Transverse colon (tissue), 4 donors: ENCODE measurements around the gene HEPN1. TPM values are rescaled to one million over a fixed set of nuclear protein-coding genes. Genes with fewer than 3 reads are reported as not detected.

ENCODE experiments used
- DNase-seq: peaks from one replicate; pipeline ENCODE4 v3.0.0-alpha.2; 2019
- H3K27ac ChIP-seq, 4 donors: fragments of 200-600 bp; sonication (generic); 2 replicates each; pipeline ENCODE4 v1.5.1; 2016 to 2018; ENCODE audit warnings: inconsistent platforms in 4 of 4
- H3K27me3 ChIP-seq: fragments of 200-600 bp; sonication (generic); 2 replicates; pipeline ENCODE4 v1.5.1; 2017; ENCODE audit warnings: inconsistent platforms
- H3K36me3 ChIP-seq, 4 donors: fragments of 200-600 bp; sonication (generic); 2 replicates each; pipeline ENCODE4 v1.5.1; 2017 to 2019; ENCODE audit warnings: inconsistent platforms in 4 of 4
- H3K4me1 ChIP-seq, 4 donors: fragments of 200-600 bp; sonication (generic); 2 replicates each; pipeline ENCODE4 v1.5.1; 2017 to 2020; ENCODE audit warnings: inconsistent platforms in 4 of 4
- H3K4me3 ChIP-seq, 4 donors: fragments of 200-600 bp; sonication (generic); 1 replicate in 1 of 4; 2 replicates in 3 of 4; pipeline versions ENCODE4 v1.5.1 to v1.6.1; 2017 to 2019; ENCODE audit warnings: inconsistent platforms in 4 of 4
- H3K9me3 ChIP-seq, 2 donors: fragments of 200-600 bp; sonication (generic); 2 replicates each; pipeline ENCODE4 v1.5.1; 2017 to 2019; ENCODE audit warnings: inconsistent platforms in 2 of 2
- EP300 ChIP-seq: sonication (generic); formaldehyde crosslinking; IDR thresholded peaks from one replicate; pipeline ENCODE4 v1.6.1; 2017; ENCODE audit warnings: antibody characterized with exemption, low read depth
- POLR2A ChIP-seq: fragments of 450-650 bp; IDR thresholded peaks from one replicate; pipeline ENCODE4 v1.6.1; 2016; ENCODE audit warnings: antibody characterized with exemption, mild to moderate bottlenecking, moderate library complexity
- POLR2AphosphoS5 ChIP-seq, 3 donors: sonication (generic); formaldehyde crosslinking; IDR thresholded peaks; one replicate each; pipeline ENCODE4 v1.6.1; 2016; ENCODE audit warnings: antibody characterized with exemption in 3 of 3
- WGBS, 2 donors: methylation state at CpG; one replicate each; pipeline ENCODE4 v1.1.5; 2018; ENCODE audit warnings: low coverage in 1 of 2; 5-methylcytosine and 5-hydroxymethylcytosine counted together
- in situ Hi-C, 4 donors: fragments of 200-750 bp; cut with MboI; loops; one replicate each; pipeline versions ENCODE4 v1.15.0 to v1.15.1; 2017; ENCODE audit warnings: low sequenced_read_pairs in 3 of 4, low pct_ligation_motif_present in 1 of 4, low pct_unique_long_range_greater_than_20kb in 1 of 4
- intact Hi-C: fragments of 100-400 bp; cut with DNase I; formaldehyde crosslinking; loops from one replicate; pipeline ENCODE4 v1.15.1; 2023; ENCODE audit warnings: low total_unique reads
- total RNA-seq, 4 donors: library from RNA; depleted of rRNA; stranded (reverse); fragments of >200 nt; gene quantifications; one replicate each; pipeline ENCODE4 v1.1.0, GENCODE V29; 2016
- TF ChIP-seq, protein P1 (sequence below), 5 experiments: fragments of 200-600 bp in 3 of 5; fragments of 450-650 bp in 2 of 5; sonication (generic) in 3 of 5; IDR thresholded peaks; 1 replicate in 2 of 5; 2 replicates in 3 of 5; pipeline ENCODE4 v1.5.1; 2016 to 2017; ENCODE audit warnings: antibody characterized with exemption in 5 of 5, inconsistent platforms in 3 of 5, mild to moderate bottlenecking in 2 of 5, moderate library complexity in 1 of 5

The HEPN1 gene
- total RNA-seq, 4 donors from 2014 or later, result not detected

DNA sequence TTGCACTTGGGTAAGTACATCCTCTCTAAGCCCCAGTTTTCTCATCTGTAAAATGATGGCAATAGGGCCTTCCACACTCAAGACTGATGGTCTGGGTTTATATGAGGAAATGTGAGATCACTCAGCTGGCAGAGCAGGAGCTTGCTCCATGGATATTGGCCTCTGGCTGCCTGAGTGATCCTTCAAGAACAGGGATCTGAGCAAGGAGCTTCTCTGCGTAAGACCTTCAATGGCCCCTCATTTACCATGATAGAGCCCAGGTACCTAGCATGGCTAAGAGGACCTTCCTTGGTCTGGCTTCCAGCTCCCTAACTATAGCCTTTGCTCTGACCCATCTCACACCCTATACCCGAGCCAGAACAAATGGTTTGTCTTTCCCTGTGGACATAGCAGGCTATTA is 26.9 kb upstream of the HEPN1 start:
- in situ Hi-C loops, result no loop called here
- Histone ChIP-seq H3K9me3 (no peaks in the 10 kb centered on the region), H3K4me3 (no peak overlapping the region), H3K36me3 (no peaks in the 10 kb centered on the region), H3K27ac (no peak overlapping the region), H3K4me1 (no peaks in the 10 kb centered on the region), H3K27me3 (peaks cover 4% of the 10 kb centered on the region)
- no peak for DNase-seq
- 74% methylated on average over 2 of the region's 2 CpGs; no CpG with 5 or more reads in 1 of the 2 donors for WGBS, 2 donors
- intact Hi-C loops, result no loop called here
- TF ChIP-seq POLR2AphosphoS5 (IDR thresholded peaks at IDR 0.05) (no peak), POLR2A (no peak)

DNA sequence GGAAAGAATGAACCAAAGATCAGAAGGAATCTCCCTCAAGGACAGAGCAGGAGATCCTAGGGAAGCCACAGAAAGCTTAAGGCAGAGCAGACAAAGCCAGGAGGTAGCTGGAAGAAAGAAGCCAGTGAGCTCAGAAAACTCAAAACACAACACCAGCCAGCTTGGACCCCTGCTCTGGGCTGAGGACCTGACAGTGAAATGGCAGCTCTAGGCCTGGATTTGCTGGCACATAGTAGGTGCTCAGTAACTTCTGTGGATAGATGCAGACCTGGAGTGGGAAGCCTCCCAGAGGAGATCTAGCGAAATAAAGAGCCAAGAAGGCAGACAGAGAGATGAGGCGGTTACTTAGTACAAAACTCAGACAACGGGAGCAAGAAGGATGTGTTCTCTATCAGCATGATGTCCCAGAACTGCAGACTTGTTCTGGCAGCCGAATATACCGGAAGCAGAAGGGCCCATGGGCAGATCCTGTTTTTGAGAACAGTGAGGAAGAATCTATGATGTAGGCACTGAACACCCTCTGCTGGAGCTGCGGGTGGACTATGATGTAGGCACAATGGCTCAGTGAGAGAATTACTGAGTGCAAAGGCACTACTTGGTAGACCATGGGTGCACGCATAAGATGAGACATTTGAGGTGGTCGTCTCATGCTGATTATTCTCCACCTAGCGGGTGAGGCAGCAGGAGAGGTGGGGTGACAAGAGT is 26.1 kb upstream of the HEPN1 start:
- intact Hi-C loops (no loop called here), in situ Hi-C loops (no loop called here)
- 79 to 81% methylated on average over 7 to 9 of the region's 9 CpGs for WGBS, 2 donors
- Histone ChIP-seq H3K9me3 (no peaks in the 10 kb centered on the region), H3K36me3 (no peaks in the 10 kb centered on the region), H3K27ac (peak overlapping the region in 1 of 4 donors; percentile 12), H3K4me3 (no peak overlapping the region), H3K27me3 (no peaks in the 10 kb centered on the region), H3K4me1 (no peaks in the 10 kb centered on the region)
- TF ChIP-seq POLR2A (no peak), POLR2AphosphoS5 (IDR thresholded peaks at IDR 0.05) (no peak)
- TF ChIP-seq, protein P1, sequence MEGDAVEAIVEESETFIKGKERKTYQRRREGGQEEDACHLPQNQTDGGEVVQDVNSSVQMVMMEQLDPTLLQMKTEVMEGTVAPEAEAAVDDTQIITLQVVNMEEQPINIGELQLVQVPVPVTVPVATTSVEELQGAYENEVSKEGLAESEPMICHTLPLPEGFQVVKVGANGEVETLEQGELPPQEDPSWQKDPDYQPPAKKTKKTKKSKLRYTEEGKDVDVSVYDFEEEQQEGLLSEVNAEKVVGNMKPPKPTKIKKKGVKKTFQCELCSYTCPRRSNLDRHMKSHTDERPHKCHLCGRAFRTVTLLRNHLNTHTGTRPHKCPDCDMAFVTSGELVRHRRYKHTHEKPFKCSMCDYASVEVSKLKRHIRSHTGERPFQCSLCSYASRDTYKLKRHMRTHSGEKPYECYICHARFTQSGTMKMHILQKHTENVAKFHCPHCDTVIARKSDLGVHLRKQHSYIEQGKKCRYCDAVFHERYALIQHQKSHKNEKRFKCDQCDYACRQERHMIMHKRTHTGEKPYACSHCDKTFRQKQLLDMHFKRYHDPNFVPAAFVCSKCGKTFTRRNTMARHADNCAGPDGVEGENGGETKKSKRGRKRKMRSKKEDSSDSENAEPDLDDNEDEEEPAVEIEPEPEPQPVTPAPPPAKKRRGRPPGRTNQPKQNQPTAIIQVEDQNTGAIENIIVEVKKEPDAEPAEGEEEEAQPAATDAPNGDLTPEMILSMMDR (IDR thresholded peaks at IDR 0.05), result no peak
- no peak for DNase-seq

DNA sequence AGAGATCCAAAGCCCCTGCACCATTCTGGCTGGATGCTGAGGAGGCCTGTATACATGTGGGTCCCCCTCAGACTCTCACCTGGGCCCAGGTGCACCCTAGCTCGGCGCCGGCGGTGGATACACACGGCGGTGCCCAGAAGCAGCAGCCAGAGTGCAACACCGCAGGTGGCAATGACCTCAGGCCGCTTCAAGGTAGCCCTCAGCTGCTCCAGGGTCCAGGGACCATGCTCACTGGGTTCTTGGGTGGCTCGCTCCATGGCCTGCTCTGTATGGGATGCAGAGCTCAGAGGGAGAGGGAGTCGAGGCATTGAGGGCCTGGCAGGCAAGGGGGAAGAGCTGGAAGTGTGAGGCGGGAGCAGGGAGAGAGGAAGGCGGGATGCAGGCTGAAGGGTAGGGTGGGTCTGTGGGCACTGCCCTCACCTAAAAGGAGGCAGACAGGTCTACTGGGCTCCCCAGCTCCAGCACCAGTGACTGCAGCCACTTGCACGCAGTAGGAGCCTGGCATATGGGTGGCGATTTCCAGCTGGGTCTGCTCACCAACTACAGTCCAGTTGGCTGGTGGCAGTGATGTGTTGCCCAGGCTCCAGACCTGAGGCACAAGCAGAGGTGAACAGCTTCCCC is 25.2 kb upstream of the HEPN1 start:
- TF ChIP-seq, protein P1 (IDR thresholded peaks at IDR 0.05), result no peak
- TF ChIP-seq POLR2AphosphoS5 (IDR thresholded peaks at IDR 0.05), result no peak
- WGBS, 2 donors, result 60 to 91% methylated on average over 1 to 10 of the region's 14 CpGs
- H3K9me3 ChIP-seq, result no peaks in the 10 kb centered on the region
- H3K27ac ChIP-seq, result no peak overlapping the region
- no peak for DNase-seq
- H3K27me3 ChIP-seq, result no peaks in the 10 kb centered on the region
- in situ Hi-C loops, result no loop called here
- H3K36me3 ChIP-seq, result no peaks in the 10 kb centered on the region
- intact Hi-C loops, result no loop called here
- H3K4me1 ChIP-seq, result no peaks in the 10 kb centered on the region
- H3K4me3 ChIP-seq, result no peak overlapping the region

DNA sequence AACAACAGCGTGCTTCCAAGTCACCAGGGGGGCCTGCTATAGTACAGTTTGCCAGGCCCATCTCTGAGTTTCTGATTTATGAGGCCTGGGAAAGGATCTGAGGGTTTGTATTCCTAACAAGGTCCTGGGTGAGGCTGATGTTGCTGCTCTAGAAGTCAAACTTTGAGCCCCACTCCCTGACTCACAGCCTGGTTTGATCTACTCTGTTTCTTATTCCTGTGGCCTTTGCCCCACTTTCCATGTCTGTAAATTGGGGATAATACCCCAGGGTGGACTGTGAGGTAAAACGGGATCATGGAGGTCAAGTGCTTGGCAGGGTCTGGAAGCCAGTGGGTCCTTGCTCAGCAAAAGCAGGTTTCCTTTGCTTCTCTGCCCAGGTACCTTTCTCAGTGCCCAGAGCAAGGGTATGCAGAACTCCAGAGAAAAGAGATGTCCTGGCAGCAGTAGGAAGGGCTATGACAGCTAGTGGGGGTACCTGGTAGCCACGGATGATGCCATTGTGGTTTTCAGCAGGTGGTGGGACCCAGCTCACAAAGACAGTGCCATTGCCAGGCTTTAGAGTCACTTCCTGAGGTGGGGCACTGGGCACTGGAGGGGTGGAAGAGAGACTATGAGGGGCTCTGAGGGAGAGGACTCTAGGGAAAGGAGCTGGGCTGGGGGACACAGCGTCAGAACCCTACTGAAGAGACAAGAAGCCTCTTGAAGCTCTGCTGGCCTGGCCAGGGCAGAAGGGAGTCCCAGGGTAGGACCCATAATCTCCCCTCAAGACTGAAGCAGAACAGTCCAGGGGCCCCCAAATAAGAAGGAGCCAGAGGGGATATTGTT is 24.2 kb upstream of the HEPN1 start:
- WGBS, 2 donors, result 58 to 100% methylated on average over 1 to 4 of the region's 4 CpGs
- Histone ChIP-seq H3K4me1 (no peaks in the 10 kb centered on the region), H3K4me3 (no peak overlapping the region), H3K9me3 (no peaks in the 10 kb centered on the region), H3K27ac (no peak overlapping the region), H3K36me3 (no peaks in the 10 kb centered on the region), H3K27me3 (no peaks in the 10 kb centered on the region)
- no peak for DNase-seq
- intact Hi-C loops, result no loop called here
- no peak for TF ChIP-seq EP300
- TF ChIP-seq, protein P1 (IDR thresholded peaks at IDR 0.05), result no peak
- no peak for TF ChIP-seq POLR2AphosphoS5 (IDR thresholded peaks at IDR 0.05)
- no peak for TF ChIP-seq POLR2A
- in situ Hi-C loops, result no loop called here
